GM12801 (cell line): ENCODE results near the gene EVPL.

Experiments
- CTCF ChIP-seq: IDR thresholded peaks from one replicate; pipeline ENCODE4 v1.5.1; 2011; ENCODE audit warnings: control low read depth; ENCODE audit not compliant: insufficient read length; ENCODE audit errors: extremely low read depth

The EVPL gene

DNA sequence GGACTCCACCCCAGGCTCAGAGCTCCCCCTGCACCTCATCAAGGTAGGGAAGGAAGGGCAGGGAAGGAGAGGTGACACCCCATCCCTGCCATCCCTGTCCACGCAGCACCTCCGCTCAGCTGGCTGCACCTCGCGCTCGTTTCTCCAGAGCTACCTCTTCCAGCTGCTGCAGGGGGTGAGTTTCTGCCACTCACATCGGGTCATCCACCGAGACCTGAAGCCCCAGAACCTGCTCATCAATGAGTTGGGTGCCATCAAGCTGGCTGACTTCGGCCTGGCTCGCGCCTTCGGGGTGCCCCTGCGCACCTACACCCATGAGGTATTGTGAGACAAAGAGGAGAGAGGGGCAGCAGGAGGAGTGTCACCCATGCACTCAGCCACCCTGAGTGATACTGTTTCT lies 25.0 kb downstream of the EVPL start:
- no peak for TF ChIP-seq CTCF

DNA sequence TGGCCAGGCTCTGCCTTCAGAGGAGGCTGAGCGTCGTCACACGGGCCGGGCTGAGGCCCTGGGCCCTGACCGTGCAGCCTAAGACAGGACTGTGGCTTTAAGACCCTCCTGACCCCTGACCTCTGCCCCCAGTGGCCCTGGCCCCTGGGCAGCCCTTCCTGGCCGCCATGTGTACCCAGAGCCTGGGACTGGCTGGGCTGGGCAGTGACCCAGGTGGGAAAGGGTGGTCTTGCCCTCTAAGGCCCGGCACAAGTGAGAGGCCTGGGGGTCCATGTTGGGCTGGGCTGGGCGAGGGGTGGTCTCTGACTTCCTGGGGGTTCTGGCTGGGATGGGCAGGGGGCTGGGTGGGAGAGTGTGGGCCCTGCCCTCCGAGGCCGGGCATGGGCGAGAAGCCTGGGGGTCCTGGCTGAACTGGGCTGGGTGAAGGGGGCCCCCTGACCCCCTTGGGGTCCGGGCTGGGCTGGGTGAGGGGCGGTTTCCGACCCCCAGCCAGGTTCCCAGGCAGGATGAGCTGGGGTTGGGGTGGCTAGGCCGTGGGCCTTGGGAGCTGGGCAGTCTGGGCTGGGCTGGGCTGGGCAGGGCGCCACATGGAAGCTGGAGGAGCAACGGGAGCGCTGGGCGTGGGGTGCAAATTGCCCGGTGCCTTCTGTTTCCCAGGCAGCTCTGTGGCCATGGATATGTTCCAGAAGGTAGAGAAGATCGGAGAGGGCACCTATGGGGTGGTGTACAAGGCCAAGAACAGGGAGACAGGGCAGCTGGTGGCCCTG lies 26.2 kb downstream of the EVPL start, which contains the start of gene CDK3:
Gene CDK3, plus strand, starts transcription at position 101 of the 767 bp plus-strand sequence. Its CDS starts 571 bp downstream, at position 672.
- TF ChIP-seq CTCF = no peak

- no peak for TF ChIP-seq CTCF
These were observed 26.9 kb downstream of the EVPL start for GRCh38 chr17:76000016-76000754.

GRCh38 chr17:75998327-75998795 lies 28.7 kb downstream of the EVPL start:
- no peak for TF ChIP-seq CTCF

DNA sequence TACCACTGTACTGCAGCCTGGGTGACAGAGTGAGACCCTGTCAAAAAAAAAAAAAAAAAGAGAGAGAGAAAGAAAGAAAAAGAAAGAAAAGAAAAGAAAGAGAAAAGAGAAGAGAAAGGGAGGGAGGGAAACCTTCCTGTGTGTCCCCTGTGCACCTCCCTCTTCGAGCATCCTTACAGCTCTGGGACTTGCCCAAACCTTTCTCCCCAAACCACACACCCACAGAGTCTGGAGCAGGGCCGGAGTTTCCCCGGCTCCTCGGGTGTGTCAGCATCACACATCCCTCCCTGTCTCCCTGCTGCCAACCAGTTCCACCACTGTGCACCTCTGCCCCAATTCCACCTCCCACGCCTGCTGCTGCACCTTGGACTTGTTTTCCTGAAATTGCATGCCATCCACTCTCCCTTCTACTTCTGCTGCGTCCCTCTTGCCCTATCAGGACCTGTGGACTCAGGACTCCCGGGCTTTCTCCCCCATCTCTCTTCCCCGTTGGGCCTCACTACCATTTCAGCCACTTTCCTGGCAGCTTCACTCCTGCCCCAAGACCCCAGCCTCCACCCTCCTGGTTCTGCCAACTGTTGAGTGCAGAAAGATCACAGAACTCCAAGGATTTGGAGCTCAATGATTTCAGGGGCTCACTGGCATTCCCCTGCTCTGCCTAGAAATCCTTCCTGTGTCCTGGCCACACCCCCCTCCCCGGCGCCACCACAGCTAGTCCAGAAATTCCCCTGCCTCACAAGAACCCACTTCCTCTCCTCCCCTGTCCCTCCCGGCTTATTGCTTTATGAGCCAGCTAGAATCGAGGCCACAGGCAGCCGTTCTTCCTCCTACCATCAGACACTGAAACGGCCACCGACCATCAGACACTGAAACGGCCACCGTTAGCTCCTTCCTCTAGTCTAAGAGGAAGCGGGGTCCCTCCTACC lies 30.2 kb downstream of the EVPL start:
- TF ChIP-seq CTCF = no peak

GRCh38 chr17:75995385-75995925 lies 31.7 kb downstream of the EVPL start:
- TF ChIP-seq CTCF = no peak
